Measurements from ENCODE around the gene COX19.

- TF ChIP-seq, protein P1, sequence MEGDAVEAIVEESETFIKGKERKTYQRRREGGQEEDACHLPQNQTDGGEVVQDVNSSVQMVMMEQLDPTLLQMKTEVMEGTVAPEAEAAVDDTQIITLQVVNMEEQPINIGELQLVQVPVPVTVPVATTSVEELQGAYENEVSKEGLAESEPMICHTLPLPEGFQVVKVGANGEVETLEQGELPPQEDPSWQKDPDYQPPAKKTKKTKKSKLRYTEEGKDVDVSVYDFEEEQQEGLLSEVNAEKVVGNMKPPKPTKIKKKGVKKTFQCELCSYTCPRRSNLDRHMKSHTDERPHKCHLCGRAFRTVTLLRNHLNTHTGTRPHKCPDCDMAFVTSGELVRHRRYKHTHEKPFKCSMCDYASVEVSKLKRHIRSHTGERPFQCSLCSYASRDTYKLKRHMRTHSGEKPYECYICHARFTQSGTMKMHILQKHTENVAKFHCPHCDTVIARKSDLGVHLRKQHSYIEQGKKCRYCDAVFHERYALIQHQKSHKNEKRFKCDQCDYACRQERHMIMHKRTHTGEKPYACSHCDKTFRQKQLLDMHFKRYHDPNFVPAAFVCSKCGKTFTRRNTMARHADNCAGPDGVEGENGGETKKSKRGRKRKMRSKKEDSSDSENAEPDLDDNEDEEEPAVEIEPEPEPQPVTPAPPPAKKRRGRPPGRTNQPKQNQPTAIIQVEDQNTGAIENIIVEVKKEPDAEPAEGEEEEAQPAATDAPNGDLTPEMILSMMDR (conservative IDR thresholded peaks at IDR 0.05; ENCODE audit: low read depth, low read length), result no peak
- TF ChIP-seq EZH2phosphoT487 (IDR thresholded peaks at IDR 0.05; ENCODE audit: borderline replicate concordance, low read length) (no peak), EZH2 (IDR thresholded peaks at IDR 0.05; ENCODE audit: low read length, unreplicated experiment) (no peak)
Observed at GRCh38 chr7:985915-986741, 10.8 kb upstream of the COX19 start.

Data from PC-3 (cell line).